GM21529 (cell line): ENCODE data around the gene CERS6.

Experiments
- ATAC-seq: cut with Tn5 transposase; IDR thresholded peaks from one replicate; pipeline ENCODE4 v1.9.1; 2021; ENCODE audit not compliant: unreplicated experiment

CERS6 gene

DNA sequence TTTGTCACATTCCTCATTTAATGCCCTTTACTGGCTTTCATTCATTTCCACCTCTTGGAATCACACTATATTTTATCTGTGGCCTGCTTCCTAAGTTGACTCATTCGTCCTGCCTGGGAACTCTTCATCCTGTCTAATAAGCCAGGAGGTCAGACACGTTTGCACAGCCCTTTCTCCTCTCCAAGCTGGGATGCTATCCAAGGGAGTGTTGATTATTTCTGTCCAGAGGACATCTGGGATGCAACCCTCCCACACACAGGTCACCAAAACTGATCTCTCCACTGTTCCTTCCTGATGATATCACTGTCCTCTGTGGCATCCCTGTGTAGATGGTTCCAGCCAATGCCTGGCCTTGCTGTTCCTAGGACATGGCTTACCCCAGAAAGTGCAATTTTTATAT is 266.5 kb downstream of the CERS6 start:
- ATAC-seq: no peak

DNA sequence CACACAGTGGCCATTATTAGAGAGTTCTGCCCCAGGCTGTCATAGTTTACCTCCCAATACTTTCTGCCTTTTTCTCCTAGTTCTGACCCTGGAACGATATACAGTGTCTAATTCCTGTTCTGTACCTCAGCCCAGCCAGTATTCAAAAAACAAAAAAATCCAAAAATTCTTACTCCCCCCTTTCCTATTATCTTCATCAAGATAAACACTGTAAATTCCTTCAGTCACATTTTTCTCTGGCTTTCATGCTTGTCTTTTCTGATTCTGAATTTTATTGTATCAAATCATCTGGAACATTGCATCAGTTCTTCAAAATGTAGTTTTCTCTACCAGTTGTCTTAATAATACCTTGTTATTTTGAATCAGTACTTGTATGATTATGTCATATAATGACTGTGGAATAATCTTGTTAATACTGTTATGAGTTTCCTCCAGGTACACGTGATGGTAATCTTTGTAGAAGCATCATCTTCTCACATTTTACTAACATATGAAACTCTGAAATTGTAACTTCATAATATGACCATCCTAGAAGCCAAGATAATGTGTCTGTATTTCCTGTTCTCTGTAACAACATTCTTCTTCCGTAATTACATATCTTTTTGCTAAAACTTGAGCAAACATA is 267.3 kb downstream of the CERS6 start:
- ATAC-seq: no peak

DNA sequence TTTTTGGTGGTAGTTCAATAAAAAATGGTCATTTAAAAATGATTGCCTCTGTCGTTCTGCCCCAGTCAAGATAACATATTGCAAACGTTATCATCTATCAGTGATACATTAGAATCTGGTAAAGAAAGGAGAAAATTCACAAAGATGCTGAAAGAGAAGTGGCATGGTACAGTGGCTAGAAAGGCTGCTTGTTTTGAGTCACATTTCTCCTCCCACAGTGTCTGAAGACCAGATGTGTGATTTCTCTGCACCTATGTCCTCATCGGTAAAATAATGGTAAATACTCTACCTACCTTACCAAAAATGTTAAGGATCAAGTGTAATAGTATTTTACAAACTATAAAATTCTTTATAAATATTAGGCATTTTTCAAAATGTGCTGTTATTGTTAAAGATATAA is 270.3 kb downstream of the CERS6 start:
- ATAC-seq: peak; percentile 54

- ATAC-seq: no peak
Observed at GRCh38 chr2:168727904-168728470, 271.9 kb downstream of the CERS6 start.

DNA sequence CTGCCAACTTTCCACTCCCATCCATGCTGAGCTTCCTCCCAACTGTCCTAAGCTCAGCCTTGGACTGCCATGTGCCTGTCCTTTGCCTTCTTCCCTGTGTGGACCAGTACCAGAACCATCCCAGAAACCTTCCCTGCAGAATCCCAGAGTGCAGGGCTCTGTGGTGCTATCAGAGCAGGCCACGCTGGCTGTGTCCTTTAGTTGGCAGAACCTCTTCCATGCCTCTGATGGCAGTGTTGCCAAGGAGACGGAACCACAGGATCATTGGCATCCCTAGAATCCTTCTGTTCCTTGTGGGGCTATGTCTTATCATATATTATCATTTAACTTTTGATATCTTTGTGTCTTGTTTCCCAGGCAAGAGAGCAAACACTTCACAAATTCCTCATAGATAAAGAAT is 273.4 kb downstream of the CERS6 start:
- no peak for ATAC-seq

GRCh38 chr2:168730344-168730743 is 274.3 kb downstream of the CERS6 start:
- no peak for ATAC-seq

- ATAC-seq: no peak
Observed at GRCh38 chr2:168731002-168731401, 274.9 kb downstream of the CERS6 start.

GRCh38 chr2:168731616-168732015 is 275.5 kb downstream of the CERS6 start:
- ATAC-seq: no peak

- ATAC-seq: no peak
Observed at GRCh38 chr2:168732100-168732499, 276.0 kb downstream of the CERS6 start.

GRCh38 chr2:168732506-168732905 is 276.4 kb downstream of the CERS6 start:
- ATAC-seq: no peak

DNA sequence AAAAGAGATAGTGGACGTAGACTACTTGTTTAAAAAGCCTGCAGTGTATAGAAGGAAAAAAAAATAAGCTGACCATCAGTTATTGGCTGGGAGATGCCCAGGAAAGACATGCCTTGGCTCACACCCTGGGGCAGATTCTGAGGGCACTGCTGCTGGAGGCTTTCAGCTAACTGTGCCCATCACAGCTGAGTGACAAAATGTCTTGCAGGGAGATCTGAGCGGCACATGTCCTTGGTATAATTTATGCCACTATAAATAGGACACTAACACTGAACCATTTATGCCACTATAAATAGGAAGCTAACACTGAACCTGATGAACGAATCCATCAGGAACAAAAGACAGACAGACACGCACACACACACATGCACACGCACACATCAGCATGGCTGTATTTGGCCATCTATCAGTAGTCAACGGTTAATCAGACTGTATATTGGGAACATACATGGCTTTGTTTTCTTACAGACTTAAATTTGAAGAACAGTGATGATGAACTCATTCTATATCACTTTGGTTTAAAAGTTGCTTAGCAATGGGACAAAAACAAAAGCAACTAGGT is 278.2 kb downstream of the CERS6 start:
- no peak for ATAC-seq

DNA sequence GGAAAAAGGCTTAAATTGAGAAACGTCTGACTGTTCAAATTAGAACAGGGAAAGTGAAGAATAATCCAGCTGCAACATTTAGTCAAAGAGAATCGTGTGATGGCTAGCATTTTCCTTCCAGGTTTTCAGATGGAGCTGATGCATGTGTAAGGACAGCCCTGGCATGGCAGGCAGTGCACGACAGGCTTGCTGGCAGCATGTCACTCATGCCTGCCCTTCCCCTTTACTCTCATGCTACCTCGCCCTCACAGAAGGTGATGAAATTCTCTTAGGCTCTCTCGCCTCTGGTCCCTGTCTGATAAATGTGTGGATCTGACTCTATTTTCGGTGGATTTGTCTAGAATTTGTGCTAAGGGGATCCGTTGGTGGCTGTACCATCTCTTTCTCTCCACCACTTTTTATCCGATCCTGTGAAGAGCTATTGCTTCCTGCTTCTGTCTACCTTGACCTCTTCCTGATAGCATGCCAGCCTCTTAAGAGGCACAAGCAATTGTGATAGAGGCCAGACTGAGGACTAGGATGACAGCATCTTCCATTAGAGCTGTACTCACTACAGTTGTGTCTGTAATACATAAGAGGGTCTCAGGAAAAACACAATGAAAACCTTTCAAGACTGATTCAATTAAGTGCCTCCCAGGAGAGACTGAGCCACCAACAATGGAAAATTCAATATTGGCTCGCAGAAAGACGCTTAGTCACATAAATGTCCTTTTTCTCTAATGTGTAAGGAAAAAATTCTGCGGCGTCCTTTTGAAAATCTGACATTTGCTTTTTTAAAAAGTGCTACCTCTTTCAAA is 280.8 kb downstream of the CERS6 start:
- no peak for ATAC-seq

DNA sequence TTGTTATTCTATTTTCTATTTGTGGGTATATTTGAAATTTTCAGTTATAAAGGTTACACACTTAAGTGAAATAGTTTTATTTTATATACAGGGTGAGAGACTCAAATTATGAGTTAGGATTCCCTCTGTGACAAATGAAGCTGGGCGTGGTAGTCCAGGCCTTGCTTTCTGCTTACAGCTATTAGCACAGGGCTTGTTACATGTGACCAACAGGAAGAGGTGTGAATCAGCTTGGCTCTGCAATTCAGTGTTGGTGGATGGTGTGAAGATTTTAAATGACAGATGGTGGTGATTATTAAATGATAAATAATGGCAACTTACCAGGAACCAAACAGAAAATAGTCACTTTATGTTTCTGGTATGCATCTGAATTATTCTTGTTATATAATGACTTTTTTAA is 282.0 kb downstream of the CERS6 start:
- no peak for ATAC-seq

GRCh38 chr2:168740360-168740759 is 284.3 kb downstream of the CERS6 start:
- ATAC-seq: no peak

- ATAC-seq: no peak
Observed at GRCh38 chr2:168740788-168741187, 284.7 kb downstream of the CERS6 start.

DNA sequence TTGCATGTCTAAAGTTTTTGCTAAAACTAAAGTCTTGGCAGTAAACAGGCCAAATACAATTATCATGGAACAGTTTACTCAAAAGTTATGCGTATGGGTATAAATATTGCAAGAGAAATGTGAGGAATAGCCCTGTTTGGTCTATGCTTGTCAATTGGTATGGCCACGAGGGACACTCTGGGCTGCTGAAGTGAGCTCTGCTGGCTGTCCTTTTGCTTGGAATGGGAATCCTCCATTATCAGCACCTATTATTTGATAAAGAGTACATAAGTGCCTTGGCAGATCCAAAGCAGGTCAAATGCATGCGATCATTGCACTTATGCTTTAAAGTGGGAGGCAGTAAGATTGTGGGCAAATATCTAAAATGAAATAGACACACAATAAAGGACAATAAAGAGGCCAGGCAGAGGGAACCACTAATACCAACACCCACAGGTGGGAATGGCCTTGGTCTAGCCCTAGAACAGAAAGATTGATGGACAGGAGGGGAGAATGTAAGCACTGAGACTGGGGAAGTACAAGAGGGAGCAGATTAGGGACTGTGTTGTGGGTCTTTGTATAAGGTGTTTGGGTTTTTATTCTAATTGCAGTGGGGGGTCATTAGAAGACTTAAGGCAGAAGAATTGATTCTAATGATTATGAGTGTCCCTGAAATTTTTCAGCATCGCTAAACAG is 286.3 kb downstream of the CERS6 start:
- no peak for ATAC-seq

GRCh38 chr2:168744844-168745243 is 288.8 kb downstream of the CERS6 start:
- no peak for ATAC-seq

- no peak for ATAC-seq
Observed at GRCh38 chr2:168748461-168748860, 292.4 kb downstream of the CERS6 start.

GRCh38 chr2:168749297-168749696 is 293.2 kb downstream of the CERS6 start:
- no peak for ATAC-seq

GRCh38 chr2:168751104-168751740 is 295.1 kb downstream of the CERS6 start:
- peak; percentile 72 for ATAC-seq

DNA sequence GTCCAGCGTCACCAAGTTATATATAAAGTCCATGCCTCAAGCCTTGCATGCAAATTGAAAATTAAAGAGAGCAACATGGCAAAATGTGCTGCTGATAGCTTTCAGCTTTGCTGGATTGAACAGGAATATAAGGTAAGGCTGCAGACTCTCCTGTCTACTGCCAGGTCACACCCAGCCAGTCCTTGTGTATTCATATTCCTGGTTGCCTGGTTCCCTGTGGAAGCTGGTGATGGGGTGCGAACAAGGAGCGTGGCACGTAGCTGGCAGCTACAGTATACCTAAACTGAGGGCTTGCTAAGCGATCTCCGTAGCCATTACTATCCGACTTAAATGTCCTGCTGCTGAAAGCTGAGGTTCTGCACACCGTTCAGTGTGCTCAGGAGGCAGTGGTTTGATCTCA is 296.3 kb downstream of the CERS6 start:
- no peak for ATAC-seq
